HK-2 (cell line): ENCODE measurements around the gene PPAN.
A peak's percentile ranks its signal among the peaks of the same experiment; 100 is the strongest.

ENCODE experiments used
- DNase-seq: peaks from one replicate; pipeline ENCODE4 v3.0.0-alpha.2; 2018; ENCODE audit not compliant: unreplicated experiment

The PPAN gene

GRCh38 chr19:10106100-10106936, at the start of gene PPAN:
Gene PPAN, plus strand, starts transcription at chr19:10106362. Its CDS starts 33 bp downstream, at chr19:10106395.
- DNase-seq: peak; percentile 98

- peak; percentile 51 for DNase-seq
These were observed 44.3 kb upstream of the PPAN start for GRCh38 chr19:10061717-10062310.

- no peak for DNase-seq
These were observed 38.0 kb upstream of the PPAN start for GRCh38 chr19:10068205-10068604.

GRCh38 chr19:10069046-10069445, 37.1 kb upstream of the PPAN start:
- DNase-seq: no peak

GRCh38 chr19:10070730-10071446, 35.3 kb upstream of the PPAN start:
- DNase-seq: no peak

- DNase-seq: no peak
These were observed 32.0 kb upstream of the PPAN start for GRCh38 chr19:10074153-10074552.

GRCh38 chr19:10076535-10076934, 29.6 kb upstream of the PPAN start:
- DNase-seq: no peak

- no peak for DNase-seq
These were observed 27.8 kb upstream of the PPAN start for GRCh38 chr19:10078329-10078728.

- no peak for DNase-seq
These were observed 27.1 kb upstream of the PPAN start for GRCh38 chr19:10079031-10079453.

GRCh38 chr19:10083911-10084310, 22.3 kb upstream of the PPAN start:
- no peak for DNase-seq

- DNase-seq: no peak
These were observed 21.4 kb upstream of the PPAN start for GRCh38 chr19:10084803-10085202.

- peak; percentile 48 for DNase-seq
These were observed 20.2 kb upstream of the PPAN start, which contains the start of gene SHFL for GRCh38 chr19:10085641-10086590. Gene SHFL, plus strand, starts transcription at chr19:10086317. Its CDS starts 111 bp downstream, at chr19:10086428.

- no peak for DNase-seq
These were observed 19.5 kb upstream of the PPAN start for GRCh38 chr19:10086591-10087192.

- DNase-seq: no peak
These were observed 18.7 kb upstream of the PPAN start for GRCh38 chr19:10087296-10088061.

- no peak for DNase-seq
These were observed 17.1 kb upstream of the PPAN start for GRCh38 chr19:10088949-10089554.

GRCh38 chr19:10089801-10090375, 16.3 kb upstream of the PPAN start:
- DNase-seq: no peak

- no peak for DNase-seq
These were observed 14.8 kb upstream of the PPAN start for GRCh38 chr19:10091370-10091687.

GRCh38 chr19:10091895-10092641, 14.1 kb upstream of the PPAN start:
- no peak for DNase-seq
